Tibial artery (tissue), 4 donors: ENCODE data around the gene RALB.
A peak's percentile ranks its signal among the peaks of the same experiment; 100 is the strongest.

Experiments used
- DNase-seq, 2 donors: peaks; one replicate each; pipeline ENCODE4 v3.0.0-alpha.2; 2019
- H3K27ac ChIP-seq, 2 donors: fragments of 200-600 bp; sonication (generic) in 1 of 2; 1 replicate in 1 of 2; 2 replicates in 1 of 2; pipeline ENCODE4 v1.5.1; 2018 to 2019; ENCODE audit warnings: mild to moderate bottlenecking in 1 of 2
- H3K27me3 ChIP-seq, 2 donors: fragments of 200-600 bp; sonication (generic) in 1 of 2; one replicate each; pipeline versions ENCODE4 v1.5.1 to v1.6.0; 2016 to 2019
- H3K36me3 ChIP-seq, 3 donors: fragments of 200-600 bp; sonication (generic) in 2 of 3; one replicate each; pipeline ENCODE4 v1.5.1; 2016 to 2019; ENCODE audit warnings: mild to moderate bottlenecking in 2 of 3
- H3K4me1 ChIP-seq, 4 donors: fragments of 200-600 bp; sonication (generic) in 2 of 4; 1 replicate in 3 of 4; 2 replicates in 1 of 4; pipeline ENCODE4 v1.5.1; 2016 to 2019
- H3K4me3 ChIP-seq, 2 donors: fragments of 200-600 bp; sonication (generic) in 1 of 2; 1 replicate in 1 of 2; 2 replicates in 1 of 2; pipeline ENCODE4 v1.5.1; 2018 to 2019; ENCODE audit warnings: mild to moderate bottlenecking in 2 of 2
- H3K9me3 ChIP-seq, 3 donors: fragments of 200-600 bp; sonication (generic) in 1 of 3; one replicate each; pipeline ENCODE4 v1.5.1; 2016 to 2019
- intact Hi-C: fragments of 100-400 bp; cut with DNase I; formaldehyde crosslinking; loops from one replicate; pipeline ENCODE4 v1.15.0; 2023; ENCODE audit warnings: low total_unique reads
- TF ChIP-seq, protein P1 (sequence below), 2 experiments: fragments of 200-600 bp in 1 of 2; fragments of 450-650 bp in 1 of 2; IDR thresholded peaks; one replicate each; pipeline ENCODE4 v1.5.1; 2017 to 2019; ENCODE audit warnings: antibody characterized with exemption in 2 of 2, mild to moderate bottlenecking in 1 of 2, moderate library complexity in 1 of 2

Gene RALB

DNA sequence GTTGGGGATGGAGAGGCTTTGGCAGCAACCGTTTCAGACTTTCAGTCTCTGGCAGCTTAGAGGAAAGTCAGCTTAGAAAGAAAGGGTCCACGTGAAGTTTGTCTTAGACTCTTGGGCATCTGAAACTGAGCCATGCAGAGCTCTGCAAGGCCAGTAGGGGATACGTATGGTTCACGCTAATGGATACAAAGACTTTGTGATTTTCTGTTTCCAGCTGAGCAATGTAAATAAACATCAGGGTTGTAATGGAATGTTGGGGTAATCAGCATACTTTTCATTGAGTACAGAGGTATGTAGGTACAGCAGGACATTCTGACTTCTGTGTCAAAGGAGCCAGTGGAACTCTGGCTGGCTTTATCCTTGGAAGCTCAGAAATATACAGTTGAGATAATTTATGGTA is 31.0 kb downstream of the RALB start:
- no peak for DNase-seq
- TF ChIP-seq, protein P1, sequence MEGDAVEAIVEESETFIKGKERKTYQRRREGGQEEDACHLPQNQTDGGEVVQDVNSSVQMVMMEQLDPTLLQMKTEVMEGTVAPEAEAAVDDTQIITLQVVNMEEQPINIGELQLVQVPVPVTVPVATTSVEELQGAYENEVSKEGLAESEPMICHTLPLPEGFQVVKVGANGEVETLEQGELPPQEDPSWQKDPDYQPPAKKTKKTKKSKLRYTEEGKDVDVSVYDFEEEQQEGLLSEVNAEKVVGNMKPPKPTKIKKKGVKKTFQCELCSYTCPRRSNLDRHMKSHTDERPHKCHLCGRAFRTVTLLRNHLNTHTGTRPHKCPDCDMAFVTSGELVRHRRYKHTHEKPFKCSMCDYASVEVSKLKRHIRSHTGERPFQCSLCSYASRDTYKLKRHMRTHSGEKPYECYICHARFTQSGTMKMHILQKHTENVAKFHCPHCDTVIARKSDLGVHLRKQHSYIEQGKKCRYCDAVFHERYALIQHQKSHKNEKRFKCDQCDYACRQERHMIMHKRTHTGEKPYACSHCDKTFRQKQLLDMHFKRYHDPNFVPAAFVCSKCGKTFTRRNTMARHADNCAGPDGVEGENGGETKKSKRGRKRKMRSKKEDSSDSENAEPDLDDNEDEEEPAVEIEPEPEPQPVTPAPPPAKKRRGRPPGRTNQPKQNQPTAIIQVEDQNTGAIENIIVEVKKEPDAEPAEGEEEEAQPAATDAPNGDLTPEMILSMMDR (IDR thresholded peaks at IDR 0.05), result peak in 1 of 2 experiments; percentile 20
- H3K4me1 ChIP-seq, result peaks cover 0 to 2% (median 0%) of the 10 kb centered on the region in 4 donors
- H3K4me3 ChIP-seq, result no peak overlapping the region
- no peak overlapping the region for H3K27ac ChIP-seq
- peaks cover 3 to 19% (median 16%) of the 10 kb centered on the region in 3 donors for H3K36me3 ChIP-seq
- no peaks in the 10 kb centered on the region for H3K9me3 ChIP-seq
- intact Hi-C loops, result no loop called here
- H3K27me3 ChIP-seq, result no peaks in the 10 kb centered on the region

DNA sequence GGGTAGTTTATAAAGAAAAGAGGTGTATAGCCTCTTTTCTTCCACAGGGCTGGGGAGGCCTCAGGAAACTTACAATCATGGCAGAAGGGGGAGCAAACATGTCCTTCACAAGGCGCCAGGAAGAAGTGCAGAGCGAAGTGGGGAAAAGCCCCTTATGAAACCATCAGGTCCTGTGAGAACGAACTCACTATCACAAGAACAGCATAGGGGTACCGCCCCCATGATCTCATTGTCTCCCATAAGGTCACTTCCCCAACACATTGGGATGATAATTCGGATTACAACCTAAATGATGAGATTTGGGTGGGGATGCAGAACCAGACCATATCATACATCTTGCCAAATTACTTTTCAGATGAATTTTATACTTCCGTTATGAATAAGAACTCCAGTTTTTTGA is 32.4 kb downstream of the RALB start:
- Histone ChIP-seq H3K9me3 (no peaks in the 10 kb centered on the region), H3K36me3 (peaks cover 7 to 13% (median 10%) of the 10 kb centered on the region in 3 donors), H3K4me1 (peaks cover 0 to 2% (median 0%) of the 10 kb centered on the region in 4 donors), H3K27ac (no peak overlapping the region), H3K27me3 (no peaks in the 10 kb centered on the region), H3K4me3 (no peak overlapping the region)
- intact Hi-C loops, result no loop called here
- DNase-seq, result no peak
- TF ChIP-seq, protein P1 (IDR thresholded peaks at IDR 0.05), result no peak

DNA sequence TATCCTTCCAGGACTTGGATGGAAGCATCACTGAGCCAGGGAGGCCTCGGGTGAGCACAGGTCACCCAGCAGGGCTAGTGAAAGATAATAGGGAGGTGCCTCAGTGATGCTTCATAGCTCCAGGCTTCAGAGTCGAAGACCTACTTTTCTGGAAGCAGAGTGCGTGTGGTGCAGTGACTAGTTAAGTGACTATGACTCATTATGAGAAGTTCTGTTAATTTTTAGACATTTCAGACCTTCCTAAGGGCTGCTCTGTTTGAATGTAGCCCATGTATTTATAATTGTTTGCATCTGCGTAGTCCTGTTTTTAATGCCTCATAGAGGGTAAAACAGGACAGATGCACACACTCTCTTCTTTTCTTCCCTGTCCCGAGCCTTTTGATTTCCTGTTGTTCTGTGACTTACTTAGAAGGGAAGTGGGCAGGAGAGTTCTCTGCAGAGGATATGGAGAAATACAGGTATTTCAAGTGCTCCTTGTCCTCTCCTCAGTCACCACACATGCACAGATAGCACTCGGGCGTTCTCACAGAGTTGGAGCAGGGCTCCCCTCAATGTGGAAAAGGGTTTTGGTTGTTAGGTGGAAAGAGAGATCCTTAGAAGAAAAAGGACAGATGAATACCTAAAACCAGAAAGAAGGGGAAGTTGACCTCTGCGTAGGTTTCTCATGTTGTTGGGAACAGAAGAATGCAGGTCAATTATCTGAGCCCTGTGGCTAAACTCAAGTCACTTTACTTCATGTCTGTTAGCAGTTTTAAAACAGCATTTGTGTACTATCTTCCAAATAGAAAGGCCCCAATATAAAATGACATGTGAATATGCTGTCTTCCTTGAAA is 34.7 kb downstream of the RALB start:
- intact Hi-C loops, result no loop called here
- H3K9me3 ChIP-seq, result no peaks in the 10 kb centered on the region

DNA sequence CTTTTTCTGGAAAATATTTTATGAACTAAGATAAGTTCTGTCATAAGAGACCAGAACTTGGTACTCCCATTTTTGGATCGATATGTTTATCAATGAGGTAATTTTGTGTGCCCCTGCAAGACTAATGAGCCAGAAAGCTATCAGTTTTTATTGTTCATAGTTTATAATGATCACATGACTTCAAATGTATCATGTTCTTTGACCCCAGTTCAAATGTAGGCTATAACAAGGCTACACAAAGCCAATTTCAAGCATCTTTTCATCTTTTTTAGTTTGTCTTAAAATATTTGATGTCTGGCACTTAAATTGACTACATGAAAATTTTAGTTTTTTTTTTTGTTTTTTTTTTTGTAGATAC is 35.3 kb downstream of the RALB start:
- Histone ChIP-seq H3K4me1 (peaks cover 0 to 2% (median 0%) of the 10 kb centered on the region in 4 donors), H3K4me3 (no peak overlapping the region), H3K36me3 (peaks cover 8 to 24% (median 19%) of the 10 kb centered on the region in 3 donors), H3K9me3 (no peaks in the 10 kb centered on the region), H3K27me3 (no peaks in the 10 kb centered on the region), H3K27ac (no peak overlapping the region)
- TF ChIP-seq, protein P1 (IDR thresholded peaks at IDR 0.05), result no peak
- no peak for DNase-seq
- intact Hi-C loops, result no loop called here

More for the DNA sequence above, 34.7 kb downstream of the RALB start:
- H3K27me3 ChIP-seq, result no peaks in the 10 kb centered on the region
- TF ChIP-seq, protein P1 (IDR thresholded peaks at IDR 0.05), result no peak
- H3K36me3 ChIP-seq, result peaks cover 8 to 23% (median 18%) of the 10 kb centered on the region in 3 donors
- DNase-seq, result no peak
- no peak overlapping the region for H3K27ac ChIP-seq
- peaks cover 0 to 2% (median 0%) of the 10 kb centered on the region in 4 donors for H3K4me1 ChIP-seq
- no peak overlapping the region for H3K4me3 ChIP-seq

DNA sequence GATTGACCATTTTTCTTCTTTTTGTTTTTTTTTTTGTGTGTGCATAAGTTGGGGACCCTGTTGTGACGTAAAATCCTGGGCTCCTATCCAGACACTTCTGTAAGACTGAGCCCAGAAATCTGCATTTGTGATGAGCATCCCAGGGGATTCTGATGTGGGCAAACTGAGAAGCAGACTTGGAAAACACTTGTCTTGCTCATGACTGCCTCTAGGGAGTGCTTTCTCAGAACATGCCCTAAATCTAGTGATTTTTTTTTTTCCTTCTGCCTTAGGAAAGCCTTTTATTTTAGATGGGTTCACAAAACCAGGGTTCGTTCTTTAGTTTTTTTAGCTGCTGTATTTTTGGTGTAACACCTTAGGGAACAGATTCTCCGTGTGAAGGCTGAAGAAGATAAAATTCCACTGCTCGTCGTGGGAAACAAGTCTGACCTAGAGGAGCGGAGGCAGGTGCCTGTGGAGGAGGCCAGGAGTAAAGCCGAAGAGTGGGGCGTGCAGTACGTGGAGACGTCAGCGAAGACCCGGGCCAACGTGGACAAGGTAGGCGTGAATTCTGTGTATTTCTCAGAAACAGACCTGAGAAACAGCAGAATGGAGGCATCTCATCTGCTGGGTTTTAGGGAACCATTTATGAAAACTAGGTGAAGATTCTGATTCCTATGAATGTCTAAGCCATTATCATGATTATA is 36.7 kb downstream of the RALB start:
- H3K9me3 ChIP-seq, result no peaks in the 10 kb centered on the region
- H3K4me3 ChIP-seq, result no peak overlapping the region
- no peaks in the 10 kb centered on the region for H3K27me3 ChIP-seq
- H3K27ac ChIP-seq, result no peak overlapping the region
- DNase-seq, result no peak
- peaks cover 20 to 38% (median 33%) of the 10 kb centered on the region in 3 donors for H3K36me3 ChIP-seq
- no peaks in the 10 kb centered on the region for H3K4me1 ChIP-seq
- TF ChIP-seq, protein P1 (IDR thresholded peaks at IDR 0.05), result no peak
- intact Hi-C loops, result no loop called here
